Lung (tissue), 12 donors: Measurements from ENCODE around the gene VTA1. TPM values are rescaled to one million over a fixed set of nuclear protein-coding genes. Genes with fewer than 3 reads are reported as not detected.
"Not testable (repeated sequence)": the region's sequence is repeated elsewhere in the genome, so short reads cannot be mapped to it uniquely, and the experiment has no call there.

Experiments
- ATAC-seq: fragments of 200-7000 bp; cut with Tn5 transposase; one replicate; pipeline ENCODE4 v1.9.1; 2020; ENCODE audit warnings: moderate number of reproducible peaks; ENCODE audit not compliant: insufficient read depth, low FRiP score
- DNase-seq, 3 donors: peaks; one replicate each; pipeline ENCODE4 v3.0.0-alpha.2; 2013 to 2017
- H3K27ac ChIP-seq, 2 donors: one replicate each; pipeline ENCODE4 v1.5.1; 2013; ENCODE audit warnings: mild to moderate bottlenecking in 2 of 2, moderate library complexity in 2 of 2, control low read depth in 1 of 2, inconsistent platforms in 1 of 2, low read depth in 1 of 2, low read length in 1 of 2
- H3K27me3 ChIP-seq, 3 donors: one replicate each; pipeline ENCODE4 v1.5.1; 2013; ENCODE audit warnings: low read length in 2 of 3; ENCODE audit not compliant: control insufficient read depth in 3 of 3, insufficient read depth in 3 of 3
- H3K36me3 ChIP-seq, 4 donors: one replicate each; pipeline ENCODE4 v1.5.1; 2013; ENCODE audit warnings: low read length in 4 of 4, mild to moderate bottlenecking in 1 of 4, moderate library complexity in 1 of 4; ENCODE audit not compliant: control insufficient read depth in 4 of 4, insufficient read depth in 4 of 4
- H3K4me1 ChIP-seq, 5 donors: one replicate each; pipeline ENCODE4 v1.5.1; 2013; ENCODE audit warnings: low read length in 5 of 5, mild to moderate bottlenecking in 2 of 5, moderate library complexity in 1 of 5; ENCODE audit not compliant: control insufficient read depth in 5 of 5, insufficient read depth in 5 of 5
- H3K4me3 ChIP-seq: one replicate; pipeline ENCODE4 v1.5.1; 2013; ENCODE audit warnings: mild to moderate bottlenecking, control low read depth, moderate library complexity
- H3K9ac ChIP-seq, 2 donors: one replicate each; pipeline ENCODE4 v1.5.1; 2013; ENCODE audit warnings: low read length in 2 of 2, control low read depth in 1 of 2; ENCODE audit not compliant: insufficient read depth in 1 of 2
- H3K9me3 ChIP-seq, 4 donors: one replicate each; pipeline ENCODE4 v1.5.1; 2013; ENCODE audit warnings: low read length in 3 of 4, mild to moderate bottlenecking in 1 of 4, moderate library complexity in 1 of 4; ENCODE audit not compliant: control insufficient read depth in 4 of 4, insufficient read depth in 3 of 4
- CTCF ChIP-seq: IDR thresholded peaks from 2 replicates; pipeline ENCODE4 v1.5.1; 2012; ENCODE audit warnings: mild to moderate bottlenecking; ENCODE audit errors: control extremely low read depth, extremely low read depth
- WGBS, 2 donors: extraction: QIAGEN DNeasy Blood & Tissue Kit; methylation state at CpG; one replicate each; pipeline ENCODE4 v1.1.7; 2013; 5-methylcytosine and 5-hydroxymethylcytosine counted together
- polyA plus RNA-seq, 2 donors: library from polyadenylated mRNA; stranded (reverse); fragments of 200-250 nt; gene quantifications; one replicate each; pipeline ENCODE4 v1.2.1, GENCODE V29; 2013
- total RNA-seq, 2 donors: library from RNA; depleted of rRNA in 1 of 2; stranded (reverse); fragments of >200 nt in 1 of 2; gene quantifications; one replicate each; pipeline ENCODE4 v1.2.1, GENCODE V29; 2014 to 2021
- donor health status: control.
- donor health status: control.
- donor health status: Bipolar disorder and iron deficiency.
- donor health status: healthy.
- donor health status: DM: yes; HTN: yes; CAD: no.

VTA1 gene
- total and polyA plus RNA-seq, 4 donors = 15.2 to 61.9 (median 29.3) TPM

- H3K9ac ChIP-seq, H3K27ac ChIP-seq, H3K4me1 ChIP-seq, H3K9me3 ChIP-seq, H3K4me3 ChIP-seq, H3K27me3 ChIP-seq, ATAC-seq, H3K36me3 ChIP-seq: not testable (repeated sequence)
- 15 to 28% methylated on average over 12 of the region's 12 CpGs for WGBS, 2 donors
- peak; percentile 78 to 85 (median 81) for DNase-seq
Observed at GRCh38 chr6:142232206-142233044, 85.4 kb downstream of the VTA1 start.

- WGBS, 2 donors = 89 to 92% methylated on average over 8 of the region's 8 CpGs
- DNase-seq (no peak), ATAC-seq (no peak)
- TF ChIP-seq CTCF = no peak
- H3K4me1 ChIP-seq = peaks cover 0 to 5% (median 0%) of the 10 kb centered on the region in 5 donors
- H3K9ac ChIP-seq = no peak overlapping the region
- no peak overlapping the region for H3K27ac ChIP-seq
- no peaks in the 10 kb centered on the region for H3K27me3 ChIP-seq
- no peaks in the 10 kb centered on the region for H3K36me3 ChIP-seq
- no peaks in the 10 kb centered on the region for H3K9me3 ChIP-seq
- H3K4me3 ChIP-seq = no peak overlapping the region
Observed at GRCh38 chr6:142233945-142234682, 87.1 kb downstream of the VTA1 start.

DNA sequence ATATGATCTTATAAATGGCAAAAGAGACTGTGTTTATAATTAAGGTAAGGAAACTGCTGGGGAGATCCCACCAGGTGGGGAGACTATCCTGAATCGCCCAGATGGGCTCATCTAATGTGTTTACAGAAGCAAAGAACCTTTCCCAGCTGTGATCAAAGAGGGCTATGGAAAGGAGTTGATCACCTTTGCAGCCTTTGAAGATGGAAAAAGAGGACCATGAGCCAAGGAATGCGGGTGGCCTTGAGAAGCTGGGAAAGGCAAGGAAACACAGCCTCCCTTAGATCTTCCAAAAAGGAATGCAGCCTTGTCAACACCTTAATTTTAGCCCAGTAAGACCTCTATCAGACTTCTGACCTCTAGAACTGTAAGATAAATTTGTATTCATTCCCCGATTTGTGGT is 88.2 kb downstream of the VTA1 start:
- TF ChIP-seq CTCF = no peak
- H3K4me1 ChIP-seq = peaks cover 0 to 5% (median 0%) of the 10 kb centered on the region in 5 donors
- 44 to 53% methylated on average over 3 of the region's 3 CpGs for WGBS, 2 donors
- DNase-seq = no peak
- no peak overlapping the region for H3K4me3 ChIP-seq
- ATAC-seq = no peak
- no peaks in the 10 kb centered on the region for H3K27me3 ChIP-seq
- no peak overlapping the region for H3K27ac ChIP-seq
- no peaks in the 10 kb centered on the region for H3K36me3 ChIP-seq
- no peak overlapping the region for H3K9ac ChIP-seq
- H3K9me3 ChIP-seq = no peaks in the 10 kb centered on the region

GRCh38 chr6:142235791-142236190 is 88.7 kb downstream of the VTA1 start:
- Histone ChIP-seq H3K36me3 (no peaks in the 10 kb centered on the region), H3K4me1 (peaks cover 0 to 9% (median 0%) of the 10 kb centered on the region in 5 donors), H3K9ac (no peak overlapping the region), H3K4me3 (no peak overlapping the region), H3K27me3 (no peaks in the 10 kb centered on the region), H3K9me3 (no peaks in the 10 kb centered on the region), H3K27ac (no peak overlapping the region)
- no peak for DNase-seq
- 80 to 86% methylated on average over 2 of the region's 2 CpGs for WGBS, 2 donors
- TF ChIP-seq CTCF = no peak
- ATAC-seq = no peak
